HG02884 (cell line): ENCODE measurements around the gene RAMP2.
"Not testable (repeated sequence)": the region's sequence is repeated elsewhere in the genome, so short reads cannot be mapped to it uniquely, and the experiment has no call there.

Experiments used
- ATAC-seq: cut with Tn5 transposase; IDR thresholded peaks from one replicate; pipeline ENCODE4 v1.9.1; 2021; ENCODE audit warnings: mild to moderate bottlenecking, moderate library complexity; ENCODE audit not compliant: unreplicated experiment

RAMP2 gene

GRCh38 chr17:42768006-42768405 lies 7.0 kb downstream of the RAMP2 start:
- ATAC-seq = not testable (repeated sequence)

DNA sequence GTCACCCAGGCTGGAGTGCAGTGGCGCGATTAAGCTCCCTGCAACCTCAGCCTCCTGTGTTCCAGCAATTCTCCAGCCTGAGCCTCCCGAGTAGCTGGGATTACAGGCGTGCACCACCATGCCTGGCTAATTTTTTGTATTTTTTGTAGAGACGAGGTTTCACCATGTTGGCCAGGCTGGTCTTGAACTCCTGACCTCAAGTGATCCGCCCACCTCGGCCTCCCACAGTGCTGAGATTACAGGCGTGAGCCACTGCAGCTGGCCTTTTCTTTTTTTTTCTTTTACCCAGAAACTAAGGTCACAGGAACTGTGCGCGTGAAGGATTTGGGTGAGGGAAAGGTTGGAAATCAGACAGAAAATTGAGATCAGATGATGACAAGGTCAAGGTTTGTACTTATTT lies 8.9 kb downstream of the RAMP2 start:
- ATAC-seq = not testable (repeated sequence)

DNA sequence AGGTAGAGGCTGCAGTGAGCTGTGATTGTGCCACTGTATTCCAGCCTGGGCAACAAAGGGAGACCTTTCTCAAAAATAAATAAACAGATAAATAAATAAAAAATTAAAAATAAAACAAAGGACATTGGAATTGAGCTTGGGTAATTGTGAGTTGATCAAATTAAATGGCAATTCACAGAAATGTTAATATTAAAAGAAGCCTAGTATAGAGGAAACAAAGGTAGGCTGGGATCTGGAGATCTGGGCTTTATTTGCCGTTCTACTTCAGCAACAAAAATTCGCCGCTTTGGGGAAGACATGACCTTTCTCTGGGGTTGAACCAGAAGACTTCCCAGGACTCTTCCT lies 11.9 kb downstream of the RAMP2 start:
- ATAC-seq = no peak

DNA sequence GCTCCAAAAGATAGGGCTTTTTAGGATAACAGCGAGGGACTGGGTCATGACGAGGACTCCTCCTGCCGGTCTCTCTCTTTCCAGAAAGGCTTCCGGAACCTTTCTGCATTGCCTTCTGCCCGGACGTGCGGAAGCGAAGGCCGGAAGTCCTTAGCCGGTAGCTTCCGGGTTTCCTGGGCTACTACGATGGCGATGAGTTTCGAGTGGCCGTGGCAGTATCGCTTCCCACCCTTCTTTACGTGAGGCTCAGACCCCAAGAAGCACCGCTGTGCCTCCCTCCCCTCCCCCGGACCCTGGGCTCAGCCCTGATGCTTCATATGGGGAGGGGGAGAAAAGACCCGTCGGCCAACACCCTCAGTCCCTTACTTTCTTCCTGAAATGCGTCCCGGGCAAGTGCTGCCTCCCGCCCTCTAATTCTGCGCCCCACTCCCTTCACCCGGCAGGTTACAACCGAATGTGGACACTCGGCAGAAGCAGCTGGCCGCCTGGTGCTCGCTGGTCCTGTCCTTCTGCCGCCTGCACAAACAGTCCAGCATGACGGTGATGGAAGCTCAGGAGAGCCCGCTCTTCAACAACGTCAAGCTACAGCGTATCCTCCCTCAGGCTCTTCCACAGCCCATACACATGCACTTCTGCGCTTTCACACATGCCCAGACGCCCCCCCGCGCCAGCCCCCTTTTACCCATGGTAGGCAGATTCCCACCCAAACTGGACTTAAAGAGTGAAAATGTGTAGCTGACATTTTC lies 12.4 kb downstream of the RAMP2 start, which contains the start of gene VPS25:
Gene VPS25, plus strand, starts transcription at position 160 of the 746 bp plus-strand sequence. Its CDS starts 27 bp downstream, at position 187.
- ATAC-seq = no peak

DNA sequence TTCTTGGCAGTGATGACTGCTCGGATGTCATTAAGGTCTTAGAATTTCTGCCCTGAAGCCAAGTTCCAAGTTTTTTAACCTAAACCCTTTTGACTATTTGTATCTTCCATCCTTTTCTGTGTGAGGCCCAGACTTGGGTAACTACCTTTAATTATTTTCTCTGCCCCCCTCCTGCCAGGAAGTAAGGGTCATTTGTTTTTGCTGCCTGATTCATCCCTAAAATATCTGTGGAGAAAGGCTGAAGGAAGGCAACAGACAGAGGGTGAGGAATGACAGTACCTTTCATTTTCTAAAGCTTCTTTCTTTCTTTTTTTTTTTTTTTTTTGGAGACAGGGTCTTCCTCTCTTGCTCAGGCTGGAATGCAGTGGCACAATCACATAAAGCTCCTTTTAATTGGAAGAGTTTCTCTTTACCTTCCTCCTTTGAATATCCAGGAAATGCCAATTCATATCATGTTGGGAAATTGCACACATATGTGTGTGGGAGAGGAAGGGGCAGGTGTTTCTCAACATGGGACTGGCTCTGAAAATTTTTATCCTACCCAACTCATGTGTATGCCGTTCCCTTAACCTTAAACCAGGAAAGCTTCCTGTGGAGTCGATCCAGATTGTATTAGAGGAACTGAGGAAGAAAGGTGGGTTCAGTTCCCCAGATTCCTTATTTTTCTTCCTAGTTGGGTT lies 13.2 kb downstream of the RAMP2 start:
- no peak for ATAC-seq

DNA sequence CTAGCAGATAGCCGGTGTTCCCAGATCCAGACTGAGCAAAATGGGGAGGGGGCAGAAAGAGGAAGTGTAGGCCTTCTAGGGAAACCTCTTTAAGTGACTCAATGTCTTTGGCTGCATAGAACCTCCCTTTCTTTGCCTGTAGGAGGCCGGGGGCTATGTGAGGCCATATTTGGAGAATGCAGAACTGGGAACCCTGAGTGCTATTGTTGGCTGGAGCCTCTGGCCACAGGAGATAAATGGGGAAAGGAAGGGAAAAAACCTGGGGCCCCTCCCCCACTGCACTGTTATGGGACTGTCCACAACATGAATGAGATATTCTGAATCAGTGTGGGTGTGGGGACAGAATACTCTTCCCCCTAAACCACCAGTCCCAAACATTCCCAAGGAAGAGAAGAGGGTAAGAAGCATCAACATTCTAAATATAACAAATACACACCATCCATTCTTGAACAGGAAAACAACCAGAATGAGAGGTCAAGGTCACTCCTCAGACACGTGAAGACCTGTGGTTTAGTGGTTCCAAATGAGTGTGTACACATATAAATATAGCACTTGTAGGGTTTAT lies 14.6 kb downstream of the RAMP2 start:
- no peak for ATAC-seq

GRCh38 chr17:42778570-42778969 lies 17.5 kb downstream of the RAMP2 start:
- no peak for ATAC-seq

DNA sequence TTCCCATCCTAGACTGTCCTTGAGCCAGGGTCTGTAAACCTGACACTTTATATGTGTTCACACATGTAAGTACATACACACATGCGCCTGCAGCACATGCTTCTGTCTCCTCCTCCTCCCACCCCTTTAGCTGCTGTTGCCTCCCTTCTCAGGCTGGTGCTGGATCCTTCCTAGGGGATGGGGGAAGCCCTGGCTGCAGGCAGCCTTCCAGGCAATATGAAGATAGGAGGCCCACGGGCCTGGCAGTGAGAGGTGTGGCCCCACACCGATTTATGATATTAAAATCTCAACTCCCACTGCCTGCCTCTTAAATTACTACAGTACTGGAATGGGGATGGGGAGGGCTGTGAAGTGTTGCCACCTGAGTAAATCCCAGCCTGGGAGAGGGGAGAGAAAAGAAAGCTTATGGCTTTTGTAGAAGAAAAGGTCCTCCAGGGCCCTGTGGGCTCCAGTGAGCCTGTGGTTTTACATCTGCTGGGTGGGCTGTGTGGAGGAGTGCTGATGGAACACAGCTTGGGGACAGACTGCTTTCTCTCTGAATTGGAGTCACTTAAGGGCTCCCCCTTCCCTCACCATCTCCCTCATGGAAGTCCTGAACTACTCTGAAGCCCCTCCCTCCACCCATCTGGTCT lies 18.4 kb downstream of the RAMP2 start:
- no peak for ATAC-seq

GRCh38 chr17:42779936-42780850 lies 19.2 kb downstream of the RAMP2 start, which contains the start of gene WNK4:
Gene WNK4, plus strand, starts transcription at chr17:42780610. Its CDS starts 89 bp downstream, at chr17:42780699.
- no peak for ATAC-seq

DNA sequence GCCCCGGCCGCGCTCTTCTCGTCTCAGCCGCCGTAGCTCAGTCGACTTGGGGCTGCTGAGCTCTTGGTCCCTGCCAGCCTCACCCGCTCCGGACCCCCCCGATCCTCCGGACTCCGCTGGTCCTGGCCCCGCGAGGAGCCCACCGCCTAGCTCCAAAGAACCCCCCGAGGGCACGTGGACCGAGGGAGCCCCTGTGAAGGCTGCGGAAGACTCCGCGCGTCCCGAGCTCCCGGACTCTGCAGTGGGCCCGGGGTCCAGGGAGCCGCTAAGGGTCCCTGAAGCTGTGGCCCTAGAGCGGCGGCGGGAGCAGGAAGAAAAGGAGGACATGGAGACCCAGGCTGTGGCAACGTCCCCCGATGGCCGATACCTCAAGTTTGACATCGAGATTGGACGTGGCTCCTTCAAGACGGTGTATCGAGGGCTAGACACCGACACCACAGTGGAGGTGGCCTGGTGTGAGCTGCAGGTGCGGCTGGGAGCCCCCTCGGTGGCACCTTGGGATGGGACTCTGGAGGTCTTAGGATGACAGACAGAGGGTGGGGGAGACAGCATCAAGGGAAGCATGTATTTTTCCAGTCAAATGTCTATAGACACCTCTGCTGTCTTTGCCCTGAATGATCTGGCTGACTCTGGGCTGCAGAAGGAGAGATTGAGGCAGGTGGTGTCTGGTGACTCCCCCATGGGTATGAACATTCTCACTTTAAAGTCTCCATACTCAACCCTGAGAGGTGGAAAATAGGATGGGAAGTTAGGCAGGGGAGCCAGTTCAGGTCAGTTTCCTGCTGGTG lies 20.0 kb downstream of the RAMP2 start:
- no peak for ATAC-seq

GRCh38 chr17:42781639-42782165 lies 20.7 kb downstream of the RAMP2 start:
- no peak for ATAC-seq

- no peak for ATAC-seq
Measured at GRCh38 chr17:42782166-42783061, 21.4 kb downstream of the RAMP2 start.

GRCh38 chr17:42783062-42783790 lies 22.2 kb downstream of the RAMP2 start:
- ATAC-seq = no peak

DNA sequence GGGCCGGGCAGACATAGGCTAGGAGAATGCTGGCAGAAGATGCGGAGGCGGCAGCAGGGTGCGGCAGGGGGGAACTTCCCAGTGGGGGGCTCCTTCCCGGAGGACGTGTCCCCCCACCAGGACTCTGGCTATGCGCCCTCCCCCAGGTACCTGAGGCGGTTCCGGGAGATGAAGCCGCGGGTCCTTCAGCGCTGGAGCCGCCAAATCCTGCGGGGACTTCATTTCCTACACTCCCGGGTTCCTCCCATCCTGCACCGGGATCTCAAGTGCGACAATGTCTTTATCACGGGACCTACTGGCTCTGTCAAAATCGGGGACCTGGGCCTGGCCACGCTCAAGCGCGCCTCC lies 22.7 kb downstream of the RAMP2 start:
- ATAC-seq = no peak

- no peak for ATAC-seq
Measured at GRCh38 chr17:42784409-42784808, 23.4 kb downstream of the RAMP2 start.

- ATAC-seq = no peak
Measured at GRCh38 chr17:42784811-42785592, 24.0 kb downstream of the RAMP2 start.

DNA sequence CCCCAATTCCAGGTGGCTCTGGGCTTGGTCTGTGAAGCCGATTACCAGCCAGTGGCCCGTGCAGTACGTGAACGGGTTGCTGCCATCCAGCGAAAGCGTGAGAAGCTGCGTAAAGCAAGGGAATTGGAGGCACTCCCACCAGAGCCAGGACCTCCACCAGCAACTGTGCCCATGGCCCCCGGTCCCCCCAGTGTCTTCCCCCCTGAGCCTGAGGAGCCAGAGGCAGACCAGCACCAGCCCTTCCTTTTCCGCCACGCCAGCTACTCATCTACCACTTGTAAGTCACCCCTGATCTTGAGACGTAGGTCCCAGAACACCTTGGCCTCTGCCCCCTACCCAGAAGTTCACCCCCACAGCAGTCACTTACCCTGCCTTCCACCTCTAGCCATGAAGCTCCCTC lies 26.2 kb downstream of the RAMP2 start:
- ATAC-seq = no peak
